ENCODE data around the gene FMN2. TPM values are rescaled to one million over a fixed set of nuclear protein-coding genes. Genes with fewer than 3 reads are reported as not detected.

FMN2 gene
- total RNA-seq, 4 donors from 2014 or later, result 0.75 to 1.8 (median 1.2) TPM

DNA sequence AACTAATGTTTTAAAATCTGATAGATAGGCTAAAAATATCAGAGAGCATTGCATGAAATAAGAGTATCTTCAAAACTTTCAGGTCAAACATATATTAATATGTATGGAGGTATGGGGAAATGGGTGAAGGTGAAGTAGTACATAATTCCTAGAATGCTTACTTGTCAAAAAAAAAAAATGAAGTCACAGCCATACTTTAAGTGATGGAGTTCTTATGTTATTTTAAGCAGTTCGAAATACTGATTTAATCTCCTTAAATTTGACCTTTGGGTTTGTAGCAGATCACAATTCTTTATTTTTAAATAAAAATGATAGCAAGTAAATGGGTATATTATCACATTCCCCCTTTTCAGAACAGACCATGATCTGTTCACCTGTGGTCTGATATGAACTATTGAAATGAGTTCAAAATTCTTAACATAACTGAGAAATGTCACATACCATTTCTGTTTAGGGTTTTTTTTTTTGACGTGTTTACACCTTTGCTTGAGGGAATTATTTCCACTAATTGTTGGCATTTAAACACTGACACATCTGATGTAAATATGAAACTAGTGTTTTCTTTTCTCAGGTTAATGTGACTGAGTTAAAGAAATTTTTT is 300.1 kb downstream of the FMN2 start:
- TF ChIP-seq, protein P1, sequence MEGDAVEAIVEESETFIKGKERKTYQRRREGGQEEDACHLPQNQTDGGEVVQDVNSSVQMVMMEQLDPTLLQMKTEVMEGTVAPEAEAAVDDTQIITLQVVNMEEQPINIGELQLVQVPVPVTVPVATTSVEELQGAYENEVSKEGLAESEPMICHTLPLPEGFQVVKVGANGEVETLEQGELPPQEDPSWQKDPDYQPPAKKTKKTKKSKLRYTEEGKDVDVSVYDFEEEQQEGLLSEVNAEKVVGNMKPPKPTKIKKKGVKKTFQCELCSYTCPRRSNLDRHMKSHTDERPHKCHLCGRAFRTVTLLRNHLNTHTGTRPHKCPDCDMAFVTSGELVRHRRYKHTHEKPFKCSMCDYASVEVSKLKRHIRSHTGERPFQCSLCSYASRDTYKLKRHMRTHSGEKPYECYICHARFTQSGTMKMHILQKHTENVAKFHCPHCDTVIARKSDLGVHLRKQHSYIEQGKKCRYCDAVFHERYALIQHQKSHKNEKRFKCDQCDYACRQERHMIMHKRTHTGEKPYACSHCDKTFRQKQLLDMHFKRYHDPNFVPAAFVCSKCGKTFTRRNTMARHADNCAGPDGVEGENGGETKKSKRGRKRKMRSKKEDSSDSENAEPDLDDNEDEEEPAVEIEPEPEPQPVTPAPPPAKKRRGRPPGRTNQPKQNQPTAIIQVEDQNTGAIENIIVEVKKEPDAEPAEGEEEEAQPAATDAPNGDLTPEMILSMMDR (IDR thresholded peaks at IDR 0.05; ENCODE audit: low read depth), result no peak

DNA sequence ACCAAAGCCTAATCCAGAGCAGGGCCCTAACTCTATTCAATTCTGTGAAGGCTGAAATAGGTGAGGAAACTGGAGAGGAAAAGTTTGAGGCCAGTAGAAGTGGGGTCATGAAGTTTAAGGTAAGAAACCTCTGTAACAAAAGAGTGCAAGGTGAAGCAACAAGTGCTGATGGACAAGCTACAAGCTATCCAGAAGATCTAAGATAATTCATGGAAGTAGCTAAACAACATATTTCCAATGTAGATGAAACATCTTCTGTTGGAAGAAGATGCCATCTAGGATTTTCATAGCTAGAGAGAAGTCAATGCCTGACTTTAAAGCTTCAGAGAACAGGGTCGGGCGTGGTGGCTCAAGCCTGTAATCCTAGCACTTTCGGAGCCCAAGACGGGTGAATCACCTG is 302.7 kb downstream of the FMN2 start:
- TF ChIP-seq, protein P1 (IDR thresholded peaks at IDR 0.05; ENCODE audit: low read depth), result no peak

DNA sequence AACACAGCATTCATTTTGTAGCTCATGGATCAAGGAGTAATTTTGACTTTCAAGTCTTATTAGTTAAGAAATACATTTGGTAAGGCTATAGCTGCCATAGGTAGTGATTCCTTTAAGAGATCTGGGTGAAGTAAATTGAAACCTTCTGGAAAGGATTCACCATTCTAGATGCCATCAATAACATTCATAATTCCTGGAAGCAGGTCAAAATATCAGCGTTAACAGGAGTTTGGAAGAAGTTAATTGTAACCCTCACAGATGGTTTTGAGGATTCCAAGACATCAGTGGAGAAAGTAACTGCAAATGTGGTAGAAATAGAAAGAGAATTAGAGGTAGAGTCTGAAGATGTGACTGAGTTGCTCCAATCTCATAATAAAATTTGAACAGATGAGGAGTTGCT is 303.7 kb downstream of the FMN2 start:
- TF ChIP-seq, protein P1 (IDR thresholded peaks at IDR 0.05; ENCODE audit: low read depth), result no peak

DNA sequence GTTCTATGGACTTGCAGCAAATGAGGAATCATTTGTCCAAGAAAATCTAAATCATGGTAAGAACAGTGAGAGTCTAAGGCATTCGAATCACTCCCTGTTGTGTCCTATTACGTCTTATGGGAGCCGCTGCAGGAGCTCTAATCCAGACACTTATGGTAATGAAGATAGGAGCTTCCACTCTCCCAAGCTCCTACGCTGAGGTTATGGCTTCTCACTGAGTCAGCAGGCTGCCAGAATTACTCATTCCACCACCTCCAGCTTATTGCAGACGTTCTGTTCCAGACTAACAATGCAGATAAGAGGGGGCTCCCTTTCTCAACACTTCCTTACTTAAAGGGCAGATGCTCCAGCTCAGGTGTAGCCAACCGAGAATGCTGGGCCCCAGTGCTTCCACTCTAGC is 307.7 kb downstream of the FMN2 start:
- TF ChIP-seq, protein P1 (IDR thresholded peaks at IDR 0.05; ENCODE audit: low read depth), result no peak

DNA sequence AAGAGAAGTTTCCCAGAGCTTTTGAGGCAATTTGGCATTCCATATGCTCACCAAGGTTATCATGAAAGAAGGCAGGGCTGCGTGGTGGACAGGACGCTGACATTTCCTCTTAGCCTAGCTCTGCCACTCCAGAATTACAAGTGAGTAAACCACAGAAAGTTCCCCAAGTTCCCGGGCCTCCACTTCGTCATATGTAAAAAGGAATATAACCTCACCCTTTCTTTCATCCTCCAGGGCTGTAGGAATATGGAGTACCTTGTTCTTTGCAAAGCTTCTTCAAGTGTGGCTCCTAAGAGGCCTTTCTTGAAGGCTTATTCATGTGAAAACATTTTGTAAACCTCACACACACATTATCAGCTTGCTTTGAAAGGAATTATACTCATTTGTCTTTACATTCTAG is 310.0 kb downstream of the FMN2 start:
- TF ChIP-seq, protein P1 (IDR thresholded peaks at IDR 0.05; ENCODE audit: low read depth), result no peak

DNA sequence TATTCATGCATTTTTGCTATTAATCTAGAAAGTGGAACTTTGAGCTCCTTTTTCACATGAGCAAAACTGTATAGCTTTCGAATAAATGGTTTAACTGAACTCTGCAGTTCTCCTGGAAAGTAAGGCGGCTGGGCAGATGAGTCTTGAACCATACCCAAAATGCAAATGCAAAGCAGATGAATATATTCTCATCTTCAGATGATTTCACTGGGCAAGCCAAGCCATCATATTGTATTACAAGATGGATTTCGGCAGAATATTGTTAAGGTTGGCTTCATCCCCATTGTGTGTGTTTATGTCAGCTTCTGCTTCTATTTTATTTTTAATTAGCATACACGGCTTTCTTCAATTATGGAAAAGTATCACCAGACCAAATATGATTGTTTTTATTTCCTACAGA is 310.6 kb downstream of the FMN2 start:
- TF ChIP-seq, protein P1 (IDR thresholded peaks at IDR 0.05; ENCODE audit: low read depth), result no peak

DNA sequence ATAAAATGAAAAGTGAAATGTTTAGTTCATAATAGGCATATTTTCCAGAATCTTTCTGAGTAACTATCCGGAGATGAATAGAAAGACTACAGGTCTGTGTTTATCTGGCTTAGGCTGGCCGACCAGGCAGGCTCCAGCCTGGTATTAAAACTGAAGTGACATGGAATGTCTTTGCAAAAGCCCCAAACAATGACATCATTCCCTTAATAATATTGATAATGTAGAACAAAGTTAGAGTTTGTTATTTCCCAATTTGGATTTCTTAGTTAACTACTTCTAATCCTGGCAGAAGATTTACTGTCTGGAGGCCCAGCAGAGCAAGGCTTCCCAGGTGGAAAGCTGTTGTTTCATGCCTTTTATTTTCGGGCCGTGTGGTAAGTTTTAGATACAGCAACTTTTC is 312.6 kb downstream of the FMN2 start:
- TF ChIP-seq, protein P1 (IDR thresholded peaks at IDR 0.05; ENCODE audit: low read depth), result no peak

Measured in subcutaneous adipose tissue (tissue), 4 donors.